ENCODE data around the gene CHRNA4.
"Not testable (repeated sequence)": the region's sequence is repeated elsewhere in the genome, so short reads cannot be mapped to it uniquely, and the experiment has no call there.

The CHRNA4 gene

GRCh38 chr20:63306673-63307537, 54.2 kb downstream of the CHRNA4 start:
- DNase-seq = no peak

GRCh38 chr20:63305933-63306672, 55.0 kb downstream of the CHRNA4 start:
- DNase-seq = not testable (repeated sequence)

GRCh38 chr20:63305393-63305792, 55.8 kb downstream of the CHRNA4 start:
- no peak for DNase-seq

GRCh38 chr20:63303095-63303666, 58.0 kb downstream of the CHRNA4 start:
- DNase-seq = no peak

GRCh38 chr20:63301671-63302070, 59.5 kb downstream of the CHRNA4 start:
- no peak for DNase-seq

- DNase-seq = no peak
Observed at GRCh38 chr20:63298731-63299312, 62.3 kb downstream of the CHRNA4 start.

- no peak for DNase-seq
Observed at GRCh38 chr20:63297796-63298572, 63.2 kb downstream of the CHRNA4 start.

GRCh38 chr20:63297371-63297781, 63.8 kb downstream of the CHRNA4 start:
- no peak for DNase-seq

GRCh38 chr20:63296531-63297299, 64.4 kb downstream of the CHRNA4 start:
- DNase-seq = no peak

GRCh38 chr20:63295846-63296245, 65.3 kb downstream of the CHRNA4 start:
- DNase-seq = no peak

- DNase-seq = no peak
Observed at GRCh38 chr20:63295422-63295821, 65.7 kb downstream of the CHRNA4 start.

GRCh38 chr20:63295018-63295417, 66.1 kb downstream of the CHRNA4 start:
- DNase-seq = no peak

- no peak for DNase-seq
Observed at GRCh38 chr20:63294536-63294900, 66.6 kb downstream of the CHRNA4 start.

GRCh38 chr20:63293871-63294535, 67.1 kb downstream of the CHRNA4 start:
- no peak for DNase-seq

GRCh38 chr20:63293456-63293855, 67.7 kb downstream of the CHRNA4 start:
- no peak for DNase-seq

Data from suppressor macrophage treated with lipopolysaccharide for 1 hour (primary cell).